Tibial artery (tissue), 4 donors: Measurements from ENCODE around the gene RNU7-1.

Experiments used
- DNase-seq, 2 donors: peaks; one replicate each; pipeline ENCODE4 v3.0.0-alpha.2; 2019
- H3K27ac ChIP-seq, 2 donors: fragments of 200-600 bp; sonication (generic) in 1 of 2; 1 replicate in 1 of 2; 2 replicates in 1 of 2; pipeline ENCODE4 v1.5.1; 2018 to 2019; ENCODE audit warnings: mild to moderate bottlenecking in 1 of 2
- H3K27me3 ChIP-seq, 2 donors: fragments of 200-600 bp; sonication (generic) in 1 of 2; one replicate each; pipeline versions ENCODE4 v1.5.1 to v1.6.0; 2016 to 2019
- H3K36me3 ChIP-seq, 3 donors: fragments of 200-600 bp; sonication (generic) in 2 of 3; one replicate each; pipeline ENCODE4 v1.5.1; 2016 to 2019; ENCODE audit warnings: mild to moderate bottlenecking in 2 of 3
- H3K4me1 ChIP-seq, 4 donors: fragments of 200-600 bp; sonication (generic) in 2 of 4; 1 replicate in 3 of 4; 2 replicates in 1 of 4; pipeline ENCODE4 v1.5.1; 2016 to 2019
- H3K4me3 ChIP-seq, 2 donors: fragments of 200-600 bp; sonication (generic) in 1 of 2; 1 replicate in 1 of 2; 2 replicates in 1 of 2; pipeline ENCODE4 v1.5.1; 2018 to 2019; ENCODE audit warnings: mild to moderate bottlenecking in 2 of 2
- H3K9me3 ChIP-seq, 3 donors: fragments of 200-600 bp; sonication (generic) in 1 of 3; one replicate each; pipeline ENCODE4 v1.5.1; 2016 to 2019
- CTCF ChIP-seq, 2 experiments: fragments of 200-600 bp in 1 of 2; fragments of 450-650 bp in 1 of 2; IDR thresholded peaks; one replicate each; pipeline ENCODE4 v1.5.1; 2017 to 2019; ENCODE audit warnings: antibody characterized with exemption in 2 of 2, mild to moderate bottlenecking in 1 of 2, moderate library complexity in 1 of 2
- intact Hi-C: fragments of 100-400 bp; cut with DNase I; formaldehyde crosslinking; loops from one replicate; pipeline ENCODE4 v1.15.0; 2023; ENCODE audit warnings: low total_unique reads

RNU7-1 gene

GRCh38 chr12:6961695-6962284 lies 18.2 kb downstream of the RNU7-1 start:
- intact Hi-C loops, result no loop called here
- DNase-seq, result peak; percentile 57 to 78
- H3K4me1 ChIP-seq, result peaks cover 0 to 34% (median 14%) of the 10 kb centered on the region in 4 donors

GRCh38 chr12:6962285-6963015 lies 18.8 kb downstream of the RNU7-1 start:
- no peaks in the 10 kb centered on the region for H3K9me3 ChIP-seq
- peak overlapping the region; percentile 50 to 66 for H3K27ac ChIP-seq
- peaks cover 0 to 34% (median 14%) of the 10 kb centered on the region in 4 donors for H3K4me1 ChIP-seq
- intact Hi-C loops, result no loop called here
- no peak for TF ChIP-seq CTCF (IDR thresholded peaks at IDR 0.05)
- H3K36me3 ChIP-seq, result peaks cover 21 to 39% (median 24%) of the 10 kb centered on the region in 3 donors
- DNase-seq, result peak in 1 of 2 donors; percentile 66
- no peaks in the 10 kb centered on the region for H3K27me3 ChIP-seq
- no peak overlapping the region for H3K4me3 ChIP-seq

More at GRCh38 chr12:6961695-6962284, 18.2 kb downstream of the RNU7-1 start:
- Histone ChIP-seq H3K4me3 (peak overlapping the region in 1 of 2 donors; percentile 28), H3K9me3 (no peaks in the 10 kb centered on the region), H3K36me3 (peaks cover 14 to 34% (median 17%) of the 10 kb centered on the region in 3 donors), H3K27me3 (no peaks in the 10 kb centered on the region), H3K27ac (peak overlapping the region; percentile 50 to 66)
- peak in 1 of 2 experiments; percentile 19 for TF ChIP-seq CTCF (IDR thresholded peaks at IDR 0.05)

- intact Hi-C loops, result no loop called here
- no peak overlapping the region for H3K27ac ChIP-seq
- TF ChIP-seq CTCF (IDR thresholded peaks at IDR 0.05), result no peak
- no peaks in the 10 kb centered on the region for H3K9me3 ChIP-seq
- peaks cover 28 to 39% (median 31%) of the 10 kb centered on the region in 3 donors for H3K36me3 ChIP-seq
- peaks cover 0 to 37% (median 16%) of the 10 kb centered on the region in 4 donors for H3K4me1 ChIP-seq
- no peak overlapping the region for H3K4me3 ChIP-seq
- no peaks in the 10 kb centered on the region for H3K27me3 ChIP-seq
- peak; percentile 18 to 70 for DNase-seq
These were observed 19.6 kb downstream of the RNU7-1 start for GRCh38 chr12:6963016-6963731.

GRCh38 chr12:6963791-6964413 lies 20.3 kb downstream of the RNU7-1 start:
- Histone ChIP-seq H3K4me3 (no peak overlapping the region), H3K27ac (peak overlapping the region in 1 of 2 donors; percentile 72), H3K9me3 (no peaks in the 10 kb centered on the region), H3K36me3 (peaks cover 32 to 43% (median 38%) of the 10 kb centered on the region in 3 donors), H3K4me1 (peaks cover 4 to 41% (median 23%) of the 10 kb centered on the region in 4 donors), H3K27me3 (no peaks in the 10 kb centered on the region)
- peak in 1 of 2 donors; percentile 19 for DNase-seq
- no peak for TF ChIP-seq CTCF (IDR thresholded peaks at IDR 0.05)
- intact Hi-C loops, result loop anchor here (2.0 kb wide), 1 partner anchor 39 kb away; no protein-coding TSS in a partner anchor

GRCh38 chr12:6964605-6965025 lies 21.0 kb downstream of the RNU7-1 start:
- Histone ChIP-seq H3K4me3 (no peak overlapping the region), H3K27me3 (no peaks in the 10 kb centered on the region), H3K9me3 (no peaks in the 10 kb centered on the region), H3K4me1 (peaks cover 10 to 48% (median 30%) of the 10 kb centered on the region in 4 donors), H3K27ac (peak overlapping the region; percentile 40 to 72), H3K36me3 (peaks cover 32 to 43% (median 42%) of the 10 kb centered on the region in 3 donors)
- TF ChIP-seq CTCF (IDR thresholded peaks at IDR 0.05), result no peak
- DNase-seq, result no peak
- intact Hi-C loops, result loop anchor here (2.0 to 5.0 kb wide), 2 partner anchors 40 to 97 kb away; partner anchors contain the start of gene TPI1
